ENCODE measurements around the gene GLB1L2.

- TF ChIP-seq CTCF (IDR thresholded peaks at IDR 0.05) (no peak), POLR2A (IDR thresholded peaks at IDR 0.05) (no peak)
Measured at GRCh38 chr11:134402910-134403309, 71.1 kb downstream of the GLB1L2 start.

All from thyroid gland (tissue), 4 donors.